IPS DF 6.9 (cell line): ENCODE data around the gene HOXC9.

ENCODE experiments used
- DNase-seq: peaks from one replicate; pipeline ENCODE4 v3.0.0-alpha.2; 2013; ENCODE audit warnings: low read depth, low spot score
- H3K27ac ChIP-seq: one replicate; pipeline ENCODE4 v1.5.1; 2013; ENCODE audit warnings: low read length, control low read depth
- H3K27me3 ChIP-seq: 2 replicates; pipeline ENCODE4 v1.6.1; 2013; ENCODE audit warnings: mild to moderate bottlenecking, low read length; ENCODE audit not compliant: control insufficient read depth, insufficient read depth
- H3K36me3 ChIP-seq: 2 replicates; pipeline ENCODE4 v1.6.1; 2013; ENCODE audit warnings: low read length; ENCODE audit not compliant: control insufficient read depth, insufficient read depth
- H3K4me1 ChIP-seq: 2 replicates; pipeline ENCODE4 v1.6.1; 2013; ENCODE audit warnings: low read length; ENCODE audit not compliant: control insufficient read depth, insufficient read depth
- H3K4me3 ChIP-seq: 2 replicates; pipeline ENCODE4 v1.5.1; 2013; ENCODE audit warnings: mild to moderate bottlenecking, low read length
- H3K9me3 ChIP-seq: 2 replicates; pipeline ENCODE4 v1.6.1; 2013; ENCODE audit warnings: low read length, inconsistent platforms; ENCODE audit not compliant: control insufficient read depth, insufficient read depth
- WGBS: extraction: QIAGEN DNeasy Blood & Tissue Kit; methylation state at CpG from one replicate; pipeline ENCODE4 v1.1.7; 2013; ENCODE audit warnings: mixed read lengths, missing lambda C conversion rate; ENCODE audit not compliant: insufficient read length, insufficient coverage; 5-methylcytosine and 5-hydroxymethylcytosine counted together

Gene HOXC9

DNA sequence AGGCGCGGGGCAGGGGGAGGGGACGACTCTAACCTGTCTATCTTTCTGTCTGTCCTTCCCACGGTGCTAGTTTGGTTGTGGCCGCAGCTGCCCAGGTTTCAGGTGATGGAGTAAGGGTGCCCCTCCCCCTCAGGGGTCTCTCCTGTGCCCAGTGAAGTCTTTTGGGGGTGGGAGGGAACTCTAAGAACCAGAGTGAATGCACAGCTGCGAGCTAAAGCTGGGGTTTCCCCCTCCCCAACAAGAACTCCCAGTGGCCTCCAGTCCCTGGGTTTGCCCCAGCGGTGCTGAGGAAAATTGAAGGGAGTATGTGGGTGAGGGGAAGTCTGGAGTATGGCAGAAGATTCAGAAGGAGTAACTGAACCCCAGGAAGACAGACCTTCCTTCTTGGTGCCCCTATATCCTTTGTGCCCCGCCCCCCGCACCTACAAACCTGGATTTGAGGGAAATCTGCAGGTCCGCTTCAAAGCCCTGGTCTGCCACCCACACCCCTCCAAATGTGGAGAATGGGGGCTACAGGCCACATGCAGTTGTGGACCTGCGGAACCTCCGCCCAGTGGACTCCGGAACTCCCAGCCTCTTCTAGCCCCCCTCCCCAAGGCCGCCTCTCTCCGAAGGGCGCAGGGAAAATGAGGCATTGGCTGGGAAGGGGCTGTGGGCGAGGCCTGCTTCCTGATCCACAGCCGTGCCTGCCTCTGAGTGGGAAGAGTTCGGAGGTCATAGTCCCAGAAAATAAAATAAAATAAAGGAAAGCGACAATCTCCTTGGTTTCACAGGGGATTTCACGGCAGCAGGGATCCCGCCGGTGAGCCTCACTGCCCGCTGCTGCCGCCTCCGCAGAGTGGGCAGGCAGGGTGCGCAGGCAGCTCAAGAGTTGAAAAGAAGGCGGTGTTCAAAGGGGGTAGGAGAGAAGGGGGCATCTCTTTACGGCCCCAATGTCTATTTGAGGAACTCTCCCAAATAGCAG lies 3.4 kb upstream of the HOXC9 start:
- no peak overlapping the region for H3K4me3 ChIP-seq
- WGBS = no CpG with 5 or more reads among the region's 29 CpGs
- 0 out of 2 replicates have a peak, but pooled peaks cover 5% of the 10 kb centered on the region for H3K4me1 ChIP-seq
- no peak overlapping the region for H3K27ac ChIP-seq
- H3K27me3 ChIP-seq = peaks cover 100% of the 10 kb centered on the region
- no peak for DNase-seq
- H3K36me3 ChIP-seq = peaks cover 3% of the 10 kb centered on the region; the same call in 1 of the 2 replicates
- H3K9me3 ChIP-seq = no peaks in the 10 kb centered on the region

DNA sequence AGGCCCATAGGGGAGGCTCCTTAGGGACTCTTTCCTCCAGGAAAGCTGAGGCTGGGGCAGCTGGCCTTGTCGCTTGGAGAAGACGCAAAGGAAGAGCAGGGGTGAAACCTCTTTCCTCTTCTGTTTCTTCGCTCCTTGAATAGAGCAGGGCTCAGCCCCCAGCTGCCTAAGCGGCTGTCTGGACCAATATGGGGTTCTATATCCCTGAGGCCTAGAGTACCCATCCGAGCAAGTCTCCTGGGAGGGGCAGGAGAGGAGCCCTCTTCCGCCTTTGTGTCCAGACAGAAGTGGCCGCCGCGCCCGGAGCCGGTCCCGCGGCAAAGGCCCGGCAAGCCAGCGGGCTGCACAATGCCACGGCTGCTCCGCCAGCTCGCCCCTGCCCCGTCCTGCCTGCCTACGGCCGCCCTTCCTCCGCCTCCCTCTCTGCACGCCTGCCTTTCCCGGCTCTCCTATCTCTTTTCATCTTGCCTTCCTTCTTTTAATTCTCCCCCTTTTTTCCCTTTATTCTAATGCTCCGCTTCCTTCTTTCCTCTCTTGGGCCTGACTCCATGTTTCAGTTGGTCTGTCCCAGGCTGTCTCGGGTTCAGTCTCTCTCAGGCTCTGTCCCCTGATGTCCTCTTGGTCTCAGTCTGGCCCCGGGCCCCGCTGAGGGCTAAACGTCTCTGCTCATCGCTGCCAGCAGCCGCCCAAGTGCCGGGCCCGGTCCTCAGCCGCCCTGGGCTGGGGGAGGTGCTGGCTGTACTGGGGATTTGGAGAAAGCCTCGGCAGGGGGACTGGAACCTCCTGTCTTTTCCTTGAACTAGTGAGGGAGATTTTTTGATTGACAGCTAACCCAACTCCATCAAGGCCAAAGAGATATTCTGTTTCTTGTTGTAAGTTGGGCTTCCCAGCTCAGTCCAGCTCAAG lies 2.5 kb upstream of the HOXC9 start:
- peaks cover 3% of the 10 kb centered on the region; the same call in 1 of the 2 replicates for H3K36me3 ChIP-seq
- H3K9me3 ChIP-seq = no peaks in the 10 kb centered on the region
- H3K4me1 ChIP-seq = 0 out of 2 replicates have a peak, but pooled peaks cover 5% of the 10 kb centered on the region
- no peak overlapping the region for H3K27ac ChIP-seq
- WGBS = no CpG with 5 or more reads among the region's 35 CpGs
- no peak overlapping the region for H3K4me3 ChIP-seq
- no peak for DNase-seq
- H3K27me3 ChIP-seq = peaks cover 100% of the 10 kb centered on the region

DNA sequence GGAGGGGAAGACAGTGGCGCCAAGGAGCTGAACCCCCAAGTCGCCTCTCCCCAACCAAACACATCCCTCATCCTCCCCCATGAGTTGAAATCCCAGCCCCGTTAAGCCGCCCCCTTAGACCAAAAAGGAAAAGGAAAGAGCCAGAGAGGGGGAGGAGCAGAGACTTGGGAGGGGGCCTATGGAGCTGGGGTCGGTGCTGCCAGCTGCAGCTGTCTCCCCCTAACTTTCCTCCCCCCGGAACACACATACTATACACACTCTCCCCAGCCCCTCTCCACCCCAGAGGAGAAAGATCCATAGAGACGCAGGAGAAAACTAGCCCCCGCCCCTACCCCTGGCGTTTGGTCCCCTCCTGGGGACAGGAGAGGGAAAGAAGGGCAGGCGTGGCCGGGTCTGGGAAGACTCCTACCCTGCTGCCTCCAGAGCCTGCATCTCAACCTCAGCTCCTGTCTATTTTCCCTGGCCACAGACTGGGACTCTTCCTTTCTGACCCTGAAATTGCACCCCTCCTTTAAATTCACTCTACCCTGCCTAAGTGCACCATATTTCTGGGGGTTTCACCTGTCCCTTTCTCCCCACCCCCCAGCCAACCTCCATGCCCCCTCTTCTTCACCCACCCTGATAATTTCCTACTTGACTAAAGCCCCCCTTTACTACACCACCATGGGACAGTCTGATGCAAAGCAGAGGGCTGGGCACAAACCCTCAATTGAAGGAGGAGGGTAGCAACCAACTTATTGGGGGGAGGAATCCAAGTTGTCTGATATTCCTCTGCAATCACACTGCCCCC lies 1.7 kb upstream of the HOXC9 start:
- H3K4me3 ChIP-seq = no peak overlapping the region
- H3K27ac ChIP-seq = no peak overlapping the region
- peaks cover 100% of the 10 kb centered on the region for H3K27me3 ChIP-seq
- H3K36me3 ChIP-seq = peaks cover 3% of the 10 kb centered on the region; the same call in 1 of the 2 replicates
- no peak for DNase-seq
- 0 out of 2 replicates have a peak, but pooled peaks cover 5% of the 10 kb centered on the region for H3K4me1 ChIP-seq
- H3K9me3 ChIP-seq = no peaks in the 10 kb centered on the region
- WGBS = no CpG with 5 or more reads among the region's 11 CpGs

DNA sequence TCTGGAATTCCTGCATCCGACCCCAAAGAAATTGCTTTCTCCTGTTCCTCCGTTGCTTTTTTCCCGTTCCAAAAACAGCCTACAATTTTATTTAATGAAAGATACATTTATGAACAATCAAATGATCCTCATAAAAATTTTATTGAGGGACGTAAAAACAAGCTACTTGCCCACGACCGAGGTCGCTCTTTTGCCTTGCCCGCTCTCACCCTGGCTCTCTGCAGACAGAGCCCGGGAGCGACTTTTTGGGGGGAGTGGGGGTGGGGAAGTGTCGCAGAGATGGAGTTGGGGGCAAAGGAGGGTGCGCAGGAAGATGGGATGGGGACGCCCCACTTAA lies 1.1 kb upstream of the HOXC9 start:
- no peak for DNase-seq
- Histone ChIP-seq H3K4me1 (0 out of 2 replicates have a peak, but pooled peaks cover 5% of the 10 kb centered on the region), H3K27ac (no peak overlapping the region), H3K4me3 (no peak overlapping the region), H3K27me3 (peaks cover 100% of the 10 kb centered on the region), H3K36me3 (peaks cover 3% of the 10 kb centered on the region; the same call in 1 of the 2 replicates), H3K9me3 (no peaks in the 10 kb centered on the region)
- WGBS = no CpG with 5 or more reads among the region's 13 CpGs

DNA sequence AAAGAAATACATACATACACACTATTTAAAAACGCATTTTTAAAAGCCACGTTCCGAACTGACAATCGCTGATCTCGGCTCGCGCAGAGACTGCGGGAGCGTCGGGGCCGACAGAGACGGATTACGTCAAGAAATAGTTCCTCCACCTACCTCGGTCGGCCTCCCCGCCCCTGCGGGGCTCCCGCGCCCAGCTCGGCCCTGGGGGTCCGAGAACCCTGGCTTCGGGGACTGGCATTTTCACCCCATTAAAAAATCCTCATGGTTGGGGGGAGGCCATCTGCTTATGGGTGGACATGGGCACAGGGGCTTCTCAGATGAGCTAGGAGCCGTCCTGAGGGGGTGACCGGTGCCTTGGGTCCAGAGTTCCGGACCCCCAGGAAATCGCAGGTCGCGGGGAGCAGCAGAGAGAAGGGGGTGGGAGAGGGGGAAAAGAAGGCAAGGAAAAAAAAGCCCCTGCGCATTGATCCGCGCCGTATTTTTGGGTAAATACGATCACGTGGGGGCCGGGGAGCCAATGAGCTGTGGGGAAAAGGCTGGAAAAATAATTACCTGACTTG lies 324 bp upstream of the HOXC9 start:
- Histone ChIP-seq H3K4me3 (no peak overlapping the region), H3K36me3 (no peaks in the 10 kb centered on the region), H3K4me1 (0 out of 2 replicates have a peak, but pooled peaks cover 5% of the 10 kb centered on the region), H3K27ac (no peak overlapping the region), H3K9me3 (no peaks in the 10 kb centered on the region), H3K27me3 (peaks cover 100% of the 10 kb centered on the region)
- DNase-seq = no peak
- WGBS = no CpG with 5 or more reads among the region's 35 CpGs

DNA sequence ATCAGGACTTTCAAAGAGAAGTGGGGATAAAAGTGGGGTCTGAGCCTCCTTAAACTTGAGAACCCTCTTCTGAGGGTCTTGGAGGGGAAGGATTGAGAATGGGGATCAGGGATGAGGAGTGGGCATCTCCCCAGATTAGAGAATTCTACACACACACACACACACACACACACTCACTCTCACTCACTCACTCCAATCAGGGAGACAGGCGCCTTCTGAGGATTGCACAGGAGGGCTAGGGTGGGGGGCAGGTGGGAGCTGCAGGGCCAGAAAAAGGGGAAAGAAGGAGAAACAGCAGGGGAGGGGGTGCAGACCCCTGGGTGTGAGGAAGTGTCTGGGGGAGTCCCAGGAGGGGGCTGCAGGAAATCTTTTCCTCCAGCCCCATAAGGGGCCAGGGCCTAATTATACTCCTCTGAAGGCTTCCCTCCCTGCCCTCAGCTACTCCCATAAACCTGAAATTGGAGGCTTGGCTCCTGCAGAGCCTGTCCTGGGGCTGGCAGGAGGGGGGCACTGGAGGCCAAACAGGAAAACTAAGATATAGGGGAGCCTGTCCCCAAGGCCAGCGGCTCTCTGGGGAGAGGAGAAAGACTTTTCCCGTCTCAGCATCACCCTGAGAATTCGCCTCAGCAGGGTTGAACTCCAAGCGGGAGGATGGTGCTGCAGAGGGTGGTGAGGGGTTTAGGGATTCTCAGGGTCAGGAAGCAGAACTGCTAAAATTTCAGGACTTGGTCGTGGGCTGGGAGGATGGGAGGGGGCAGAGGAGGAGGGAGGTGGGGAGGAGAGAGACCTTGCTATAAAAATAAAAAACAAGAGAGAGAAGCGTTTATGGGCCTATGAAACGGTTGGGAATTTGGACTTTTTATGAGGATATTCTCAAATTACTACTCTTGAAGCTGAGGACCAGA lies 1.6 kb downstream of the HOXC9 start:
- no CpG with 5 or more reads among the region's 8 CpGs for WGBS
- peaks cover 3% of the 10 kb centered on the region; the same call in 1 of the 2 replicates for H3K4me1 ChIP-seq
- no peaks in the 10 kb centered on the region for H3K9me3 ChIP-seq
- no peak overlapping the region for H3K27ac ChIP-seq
- no peak overlapping the region for H3K4me3 ChIP-seq
- peaks cover 99% of the 10 kb centered on the region for H3K27me3 ChIP-seq
- H3K36me3 ChIP-seq = no peaks in the 10 kb centered on the region
- DNase-seq = no peak

DNA sequence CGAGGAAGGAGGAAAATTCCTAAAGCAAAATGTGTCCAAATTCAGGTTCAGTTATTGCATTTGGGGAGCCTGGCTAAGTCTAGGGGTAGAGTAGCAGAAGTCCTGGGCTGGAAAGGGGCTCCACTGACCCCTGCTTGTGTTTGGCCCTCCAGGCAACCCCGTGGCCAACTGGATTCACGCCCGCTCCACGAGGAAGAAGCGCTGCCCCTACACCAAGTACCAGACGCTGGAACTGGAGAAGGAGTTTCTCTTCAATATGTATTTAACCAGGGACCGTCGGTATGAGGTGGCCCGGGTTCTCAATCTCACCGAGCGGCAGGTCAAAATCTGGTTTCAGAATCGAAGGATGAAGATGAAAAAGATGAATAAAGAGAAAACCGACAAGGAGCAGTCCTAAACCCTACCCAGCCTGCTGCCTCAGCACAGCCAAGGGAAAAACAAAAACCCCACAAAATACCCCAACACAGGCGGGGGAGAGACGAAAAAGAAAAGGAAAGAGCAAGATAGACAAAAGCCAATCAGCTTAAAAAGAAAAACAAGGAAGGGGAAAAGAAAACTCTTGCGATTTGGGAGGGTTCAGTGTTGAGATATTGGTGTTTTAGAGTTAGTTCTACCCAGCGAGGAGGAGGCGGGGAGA lies 2.4 kb downstream of the HOXC9 start:
- Histone ChIP-seq H3K27ac (no peak overlapping the region), H3K36me3 (no peaks in the 10 kb centered on the region), H3K4me3 (no peak overlapping the region), H3K9me3 (no peaks in the 10 kb centered on the region), H3K27me3 (peaks cover 99% of the 10 kb centered on the region), H3K4me1 (peaks cover 1% of the 10 kb centered on the region; the same call in 1 of the 2 replicates)
- DNase-seq = no peak
- WGBS = no CpG with 5 or more reads among the region's 19 CpGs

DNA sequence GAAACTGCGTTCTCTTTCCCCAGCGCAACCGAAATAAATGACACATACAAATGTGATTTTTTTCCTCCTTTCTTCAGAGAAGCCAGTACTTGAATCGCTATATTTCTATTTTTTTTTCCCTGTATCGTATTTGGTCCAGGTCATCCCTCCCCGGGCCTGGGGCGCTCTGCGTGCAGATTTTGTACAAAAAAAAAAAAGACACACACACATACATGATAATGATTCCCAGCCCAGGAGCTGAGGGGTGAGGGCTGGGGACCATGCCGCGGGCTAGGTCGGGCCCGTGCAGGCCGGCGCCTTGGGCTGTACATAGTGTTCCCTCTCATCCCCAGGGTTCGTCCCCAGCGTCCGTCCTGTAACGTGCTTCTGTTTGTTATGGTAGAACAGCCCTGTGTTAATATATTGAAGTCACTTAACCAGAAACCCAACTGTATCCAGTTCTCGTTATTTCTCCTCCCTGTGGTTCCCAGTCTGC lies 3.0 kb downstream of the HOXC9 start:
- no peak overlapping the region for H3K27ac ChIP-seq
- peaks cover 1% of the 10 kb centered on the region; the same call in 1 of the 2 replicates for H3K4me1 ChIP-seq
- H3K36me3 ChIP-seq = no peaks in the 10 kb centered on the region
- H3K27me3 ChIP-seq = peaks cover 99% of the 10 kb centered on the region
- H3K4me3 ChIP-seq = no peak overlapping the region
- no peaks in the 10 kb centered on the region for H3K9me3 ChIP-seq
- no CpG with 5 or more reads among the region's 19 CpGs for WGBS
- no peak for DNase-seq
